GM18868 (cell line): ENCODE data around the gene POLR3H.

ENCODE experiments used
- ATAC-seq: cut with Tn5 transposase; IDR thresholded peaks from one replicate; pipeline ENCODE4 v1.9.1; 2021; ENCODE audit warnings: mild to moderate bottlenecking, moderate library complexity; ENCODE audit not compliant: unreplicated experiment

Gene POLR3H

GRCh38 chr22:41539146-41540005 lies 4.9 kb downstream of the POLR3H start:
- ATAC-seq: no peak

GRCh38 chr22:41538583-41538982 lies 5.7 kb downstream of the POLR3H start:
- ATAC-seq: no peak

- no peak for ATAC-seq
Measured at GRCh38 chr22:41537203-41537602, 7.1 kb downstream of the POLR3H start.

GRCh38 chr22:41535244-41535643 lies 9.0 kb downstream of the POLR3H start:
- ATAC-seq: no peak

- no peak for ATAC-seq
Measured at GRCh38 chr22:41534219-41534618, 10.1 kb downstream of the POLR3H start.

- ATAC-seq: no peak
Measured at GRCh38 chr22:41532908-41533825, 11.1 kb downstream of the POLR3H start.

GRCh38 chr22:41531715-41532477 lies 12.4 kb downstream of the POLR3H start:
- no peak for ATAC-seq

- no peak for ATAC-seq
Measured at GRCh38 chr22:41530890-41531714, 13.2 kb downstream of the POLR3H start.

GRCh38 chr22:41528938-41529561 lies 15.2 kb downstream of the POLR3H start:
- ATAC-seq: no peak

- no peak for ATAC-seq
Measured at GRCh38 chr22:41528132-41528766, 16.0 kb downstream of the POLR3H start.

GRCh38 chr22:41526830-41527799 lies 17.2 kb downstream of the POLR3H start:
- no peak for ATAC-seq

GRCh38 chr22:41526226-41526829 lies 17.9 kb downstream of the POLR3H start:
- no peak for ATAC-seq

GRCh38 chr22:41525450-41526225 lies 18.6 kb downstream of the POLR3H start:
- ATAC-seq: no peak

- ATAC-seq: no peak
Measured at GRCh38 chr22:41524809-41525449, 19.3 kb downstream of the POLR3H start.

- no peak for ATAC-seq
Measured at GRCh38 chr22:41524251-41524661, 20.0 kb downstream of the POLR3H start.

- no peak for ATAC-seq
Measured at GRCh38 chr22:41523464-41524221, 20.6 kb downstream of the POLR3H start.
